Motor neuron (in vitro differentiated cells): Measurements from ENCODE around the gene NUFIP1. TPM values are rescaled to one million over a fixed set of nuclear protein-coding genes. Genes with fewer than 3 reads are reported as not detected.
"Not testable (repeated sequence)": the region's sequence is repeated elsewhere in the genome, so short reads cannot be mapped to it uniquely, and the experiment has no call there.

Experiments
- ATAC-seq, 8 experiments: fragments of 200-7000 bp; cut with Tn5 transposase; replicated peaks in 6 of 8; 2 replicates each; pipeline ENCODE4 v1.8.0; 2021; ENCODE audit warnings: mild to moderate bottlenecking in 8 of 8, moderate library complexity in 8 of 8
- H3K27ac ChIP-seq, 2 donors: fragments of 250-450 bp; sonication (Bioruptor Pico); 2 replicates each; pipeline ENCODE4 v1.9.0; 2021; ENCODE audit warnings: antibody characterized with exemption in 2 of 2, mild to moderate bottlenecking in 2 of 2, moderate library complexity in 1 of 2
- H3K4me1 ChIP-seq, 2 donors: fragments of 250-450 bp; sonication (Bioruptor Pico); replicated peaks in 1 of 2; 2 replicates each; pipeline ENCODE4 v1.6.1; 2021; ENCODE audit warnings: antibody characterized with exemption in 2 of 2, mild to moderate bottlenecking in 2 of 2, moderate library complexity in 1 of 2
- H3K4me3 ChIP-seq, 5 donors: fragments of 250-450 bp; sonication (Bioruptor Pico); 2 replicates each; pipeline ENCODE4 v1.9.0; 2021; ENCODE audit warnings: antibody characterized with exemption in 5 of 5, mild to moderate bottlenecking in 5 of 5, moderate library complexity in 4 of 5
- WGBS, 10 experiments: fragments of 450-650 bp; shearing (Covaris generic); methylation state at CpG; one replicate each; pipeline ENCODE4 v1.0.0; 2022; 5-methylcytosine and 5-hydroxymethylcytosine counted together
- in situ Hi-C, 9 experiments: fragments of 400-800 bp; cut with MboI; loops; one replicate each; pipeline ENCODE4 v1.15.0; 2021; ENCODE audit warnings: low sequenced_read_pairs in 9 of 9, low pct_unique_long_range_greater_than_20kb in 2 of 9; ENCODE audit not compliant: unreplicated experiment in 9 of 9
- total RNA-seq, 8 experiments: library from RNA; unstranded; fragments of 300-600 nt; gene quantifications; 2 replicates each; pipeline versions ENCODE4 v1.2.3 to v1.2.4, GENCODE V29; 2022

NUFIP1 gene
- total RNA-seq, 8 experiments from 2014 or later = 4.3 to 9.4 (median 7.4) TPM

- H3K4me1 ChIP-seq = peaks cover 35 to 40% of the 10 kb centered on the region in 2 donors
- no peak overlapping the region for H3K27ac ChIP-seq
- no peak overlapping the region for H3K4me3 ChIP-seq
- in situ Hi-C loops = loop anchor here in 1 of 9 experiments (25.0 kb wide), 1 partner anchor 321 kb away; the partner anchor contains the start of gene TSC22D1
- 25 to 100% (median 71%) methylated on average over 1 of the region's 1 CpG; no CpG with 5 or more reads in 3 of the 10 experiments for WGBS, 10 experiments
- no peak for ATAC-seq
These were observed 81.0 kb downstream of the NUFIP1 start for GRCh38 chr13:44908266-44908665.

GRCh38 chr13:44906713-44907112 is 82.6 kb downstream of the NUFIP1 start:
- 8 to 73% (median 40%) methylated on average over 1 to 5 of the region's 6 CpGs; no CpG with 5 or more reads in 1 of the 10 experiments for WGBS, 10 experiments
- no peak overlapping the region for H3K4me3 ChIP-seq
- peaks cover 49 to 51% of the 10 kb centered on the region in 2 donors for H3K4me1 ChIP-seq
- no peak overlapping the region for H3K27ac ChIP-seq
- in situ Hi-C loops = loop anchor here in 1 of 9 experiments (25.0 kb wide), 1 partner anchor 319 kb away; the partner anchor contains the start of gene TSC22D1
- peak in 2 of 8 experiments; percentile 10 to 12 for ATAC-seq

- WGBS, 10 experiments = 60 to 100% (median 72%) methylated on average over 1 to 3 of the region's 4 CpGs
- in situ Hi-C loops = loop anchor here in 1 of 9 experiments (25.0 kb wide), 1 partner anchor 319 kb away; the partner anchor contains the start of gene TSC22D1
- Histone ChIP-seq H3K4me1 (peaks cover 51% of the 10 kb centered on the region in 2 donors), H3K4me3 (no peak overlapping the region), H3K27ac (peak overlapping the region in 1 of 2 donors; percentile 80)
- ATAC-seq = no peak
These were observed 83.0 kb downstream of the NUFIP1 start for GRCh38 chr13:44906230-44906629.

GRCh38 chr13:44905556-44905955 is 83.7 kb downstream of the NUFIP1 start:
- peak in 1 of 8 experiments; percentile 1 for ATAC-seq
- 20 to 81% (median 54%) methylated on average over 1 to 4 of the region's 5 CpGs; no CpG with 5 or more reads in 2 of the 10 experiments for WGBS, 10 experiments
- Histone ChIP-seq H3K27ac (peak overlapping the region; percentile 35 to 80), H3K4me1 (peaks cover 51% of the 10 kb centered on the region in 2 donors), H3K4me3 (no peak overlapping the region)
- in situ Hi-C loops = loop anchor here in 1 of 9 experiments (25.0 kb wide), 1 partner anchor 318 kb away; the partner anchor contains the start of gene TSC22D1

GRCh38 chr13:44904967-44905366 is 84.3 kb downstream of the NUFIP1 start:
- in situ Hi-C loops = loop anchor here in 1 of 9 experiments (25.0 kb wide), 1 partner anchor 318 kb away; the partner anchor contains the start of gene TSC22D1
- H3K27ac ChIP-seq = peak overlapping the region; percentile 54 to 86
- no peak overlapping the region for H3K4me3 ChIP-seq
- WGBS, 10 experiments = 0 to 72% (median 24%) methylated on average over 1 to 4 of the region's 5 CpGs
- ATAC-seq = peak; percentile 86 to 99 (median 93)
- H3K4me1 ChIP-seq = peaks cover 51% of the 10 kb centered on the region in 2 donors

- H3K4me3 ChIP-seq = no peak overlapping the region
- in situ Hi-C loops = loop anchor here in 1 of 9 experiments (25.0 kb wide), 1 partner anchor 316 kb away; the partner anchor contains the start of gene TSC22D1
- peaks cover 51% of the 10 kb centered on the region in 2 donors for H3K4me1 ChIP-seq
- peak overlapping the region; percentile 86 to 88 for H3K27ac ChIP-seq
- peak; percentile 10 to 60 (median 44) for ATAC-seq
- 33 to 81% (median 57%) methylated on average over 1 to 4 of the region's 4 CpGs; no CpG with 5 or more reads in 3 of the 10 experiments for WGBS, 10 experiments
These were observed 85.7 kb downstream of the NUFIP1 start for GRCh38 chr13:44903574-44903985.

GRCh38 chr13:44902738-44903137 is 86.5 kb downstream of the NUFIP1 start:
- H3K27ac ChIP-seq = peak overlapping the region; percentile 86 to 88
- ATAC-seq = peak in 4 of 8 experiments; percentile 14 to 56 (median 51)
- H3K4me1 ChIP-seq = peaks cover 51% of the 10 kb centered on the region in 2 donors
- in situ Hi-C loops = loop anchor here in 1 of 9 experiments (25.0 kb wide), 1 partner anchor 315 kb away; the partner anchor contains the start of gene TSC22D1
- no peak overlapping the region for H3K4me3 ChIP-seq
- WGBS, 10 experiments = 10 to 96% (median 67%) methylated on average over 1 to 5 of the region's 6 CpGs; no CpG with 5 or more reads in 1 of the 10 experiments

- in situ Hi-C loops = loop anchor here in 3 of 9 experiments (25.0 kb wide), 2 partner anchors 313 to 413 kb away; partner anchors contain the start of gene TSC22D1 (in 1 of the 3)
- Histone ChIP-seq H3K4me1 (peaks cover 29 to 33% of the 10 kb centered on the region in 2 donors), H3K4me3 (no peak overlapping the region), H3K27ac (no peak overlapping the region)
- peak in 3 of 8 experiments; percentile 10 to 71 (median 24) for ATAC-seq
- 0 to 100% (median 60%) methylated on average over 1 to 2 of the region's 2 CpGs; no CpG with 5 or more reads in 1 of the 10 experiments for WGBS, 10 experiments
These were observed 89.3 kb downstream of the NUFIP1 start for GRCh38 chr13:44899967-44900366.

GRCh38 chr13:44898308-44898707 is 91.0 kb downstream of the NUFIP1 start:
- WGBS, 10 experiments = 69 to 100% (median 94%) methylated on average over 1 to 2 of the region's 2 CpGs; no CpG with 5 or more reads in 3 of the 10 experiments
- in situ Hi-C loops = loop anchor here in 2 of 9 experiments (25.0 kb wide), 1 partner anchor 411 kb away; no protein-coding TSS in a partner anchor
- not testable (repeated sequence) for H3K27ac ChIP-seq, ATAC-seq, H3K4me3 ChIP-seq
- H3K4me1 ChIP-seq = peaks cover 16% of the 10 kb centered on the region in 2 donors

GRCh38 chr13:44895953-44896335 is 93.3 kb downstream of the NUFIP1 start:
- 71 to 100% (median 82%) methylated on average over 1 to 3 of the region's 5 CpGs; no CpG with 5 or more reads in 6 of the 10 experiments for WGBS, 10 experiments
- no peak overlapping the region for H3K27ac ChIP-seq
- ATAC-seq = no peak
- in situ Hi-C loops = loop anchor here in 2 of 9 experiments (25.0 kb wide), 1 partner anchor 409 kb away; no protein-coding TSS in a partner anchor
- H3K4me1 ChIP-seq = peaks cover 0 to 4% of the 10 kb centered on the region in 2 donors
- no peak overlapping the region for H3K4me3 ChIP-seq

- peak in 2 of 8 experiments; percentile 53 to 82 for ATAC-seq
- Histone ChIP-seq H3K4me3 (no peak overlapping the region), H3K27ac (no peak overlapping the region), H3K4me1 (peaks cover 0 to 4% of the 10 kb centered on the region in 2 donors)
- in situ Hi-C loops = loop anchor here in 2 of 9 experiments (25.0 kb wide), 1 partner anchor 408 kb away; no protein-coding TSS in a partner anchor
- 24 to 100% (median 79%) methylated on average over 1 to 6 of the region's 6 CpGs for WGBS, 10 experiments
These were observed 93.9 kb downstream of the NUFIP1 start for GRCh38 chr13:44895264-44895952.

- H3K27ac ChIP-seq = no peak overlapping the region
- ATAC-seq = peak in 2 of 8 experiments; percentile 15 to 19
- H3K4me1 ChIP-seq = peaks cover 0 to 4% of the 10 kb centered on the region in 2 donors
- H3K4me3 ChIP-seq = no peak overlapping the region
- WGBS, 10 experiments = 40 to 90% (median 80%) methylated on average over 1 to 8 of the region's 13 CpGs; no CpG with 5 or more reads in 2 of the 10 experiments
- in situ Hi-C loops = loop anchor here in 2 of 9 experiments (25.0 kb wide), 1 partner anchor 407 kb away; no protein-coding TSS in a partner anchor
These were observed 95.1 kb downstream of the NUFIP1 start for GRCh38 chr13:44894001-44894770.
